ENCODE measurements around the gene CUX1.
"Not testable (repeated sequence)": the region's sequence is repeated elsewhere in the genome, so short reads cannot be mapped to it uniquely, and the experiment has no call there.

Gene CUX1

DNA sequence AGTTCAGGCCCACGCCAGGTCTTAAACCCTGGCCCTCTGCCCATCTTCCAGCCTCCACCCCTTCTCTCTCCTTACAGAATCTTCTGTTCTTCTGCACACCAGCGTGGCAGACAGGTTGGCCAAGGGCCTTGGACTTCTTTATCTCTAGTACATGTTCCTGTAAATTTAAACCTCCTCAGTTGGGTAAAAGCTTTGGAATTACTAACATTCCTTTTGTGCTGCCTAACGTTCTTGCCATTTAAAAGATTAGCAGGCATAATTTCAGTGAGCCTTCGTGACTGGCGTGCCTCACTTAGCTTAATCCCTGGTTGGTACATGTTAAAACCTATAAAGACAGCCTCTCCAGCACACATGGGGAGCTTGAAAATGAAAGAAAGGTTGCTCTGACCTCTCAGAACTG is 192.2 kb downstream of the CUX1 start:
- no peak for DNase-seq (ENCODE audit: low spot score)

DNA sequence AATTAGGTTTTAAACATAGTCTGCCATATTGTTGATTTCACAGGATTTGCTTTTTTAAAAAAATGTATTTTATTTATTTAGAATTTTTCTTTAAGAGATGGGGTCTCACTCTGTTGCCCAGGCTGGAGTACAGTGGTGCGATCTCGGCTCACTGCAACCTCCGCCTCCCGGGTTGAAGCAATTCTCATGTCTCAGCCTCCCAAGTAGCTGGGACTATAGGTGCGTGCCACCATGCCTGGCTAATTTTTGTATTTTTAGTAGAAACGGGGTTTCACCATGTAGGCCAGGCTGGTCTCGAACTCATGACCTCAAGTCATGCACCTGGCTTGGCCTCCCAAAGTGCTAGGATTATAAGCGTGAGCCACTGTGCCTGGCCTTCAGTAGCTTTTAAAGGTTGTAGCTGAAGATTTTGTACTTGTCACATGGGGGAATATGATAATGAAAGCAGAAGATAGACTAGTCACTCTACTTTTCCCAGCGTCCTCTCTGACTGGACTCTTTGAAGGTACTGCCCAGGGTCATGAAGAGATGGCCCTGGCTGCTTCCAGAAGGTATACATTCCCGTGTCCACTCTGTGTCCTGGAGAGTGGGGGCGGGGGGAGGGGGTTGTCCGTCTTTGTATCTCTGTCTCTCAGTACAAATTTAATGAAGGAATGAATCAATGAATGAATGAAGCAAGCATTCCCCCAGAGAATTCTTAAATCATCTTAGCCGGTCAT is 194.8 kb downstream of the CUX1 start:
- DNase-seq (ENCODE audit: low spot score) = not testable (repeated sequence)

GRCh38 chr7:102012941-102013461 is 195.6 kb downstream of the CUX1 start:
- DNase-seq (ENCODE audit: low spot score) = no peak

DNA sequence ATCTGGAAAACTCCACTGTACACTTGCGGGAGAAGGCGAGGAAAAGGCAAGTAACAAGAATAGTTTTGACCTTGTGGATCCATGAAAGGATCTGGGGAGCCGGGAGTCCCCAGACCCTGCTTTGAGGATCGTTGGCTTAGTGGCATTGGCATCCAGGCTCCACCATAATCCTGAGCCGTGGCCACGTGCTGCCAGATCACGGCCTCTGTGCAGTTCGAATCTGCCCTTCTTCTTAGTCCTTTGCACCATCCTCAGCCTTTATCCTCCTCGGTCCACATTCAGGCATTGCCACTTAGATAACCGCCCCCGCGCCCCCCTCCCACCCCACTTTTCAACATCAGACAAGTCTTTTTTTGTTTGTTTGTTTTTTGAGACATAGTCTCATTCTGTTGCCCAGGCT is 201.4 kb downstream of the CUX1 start:
- no peak for DNase-seq (ENCODE audit: low spot score)

- DNase-seq (ENCODE audit: low spot score) = no peak
These were observed 202.0 kb downstream of the CUX1 start for GRCh38 chr7:102019461-102019860.

GRCh38 chr7:102021841-102022618 is 204.6 kb downstream of the CUX1 start:
- no peak for DNase-seq (ENCODE audit: low spot score)

DNA sequence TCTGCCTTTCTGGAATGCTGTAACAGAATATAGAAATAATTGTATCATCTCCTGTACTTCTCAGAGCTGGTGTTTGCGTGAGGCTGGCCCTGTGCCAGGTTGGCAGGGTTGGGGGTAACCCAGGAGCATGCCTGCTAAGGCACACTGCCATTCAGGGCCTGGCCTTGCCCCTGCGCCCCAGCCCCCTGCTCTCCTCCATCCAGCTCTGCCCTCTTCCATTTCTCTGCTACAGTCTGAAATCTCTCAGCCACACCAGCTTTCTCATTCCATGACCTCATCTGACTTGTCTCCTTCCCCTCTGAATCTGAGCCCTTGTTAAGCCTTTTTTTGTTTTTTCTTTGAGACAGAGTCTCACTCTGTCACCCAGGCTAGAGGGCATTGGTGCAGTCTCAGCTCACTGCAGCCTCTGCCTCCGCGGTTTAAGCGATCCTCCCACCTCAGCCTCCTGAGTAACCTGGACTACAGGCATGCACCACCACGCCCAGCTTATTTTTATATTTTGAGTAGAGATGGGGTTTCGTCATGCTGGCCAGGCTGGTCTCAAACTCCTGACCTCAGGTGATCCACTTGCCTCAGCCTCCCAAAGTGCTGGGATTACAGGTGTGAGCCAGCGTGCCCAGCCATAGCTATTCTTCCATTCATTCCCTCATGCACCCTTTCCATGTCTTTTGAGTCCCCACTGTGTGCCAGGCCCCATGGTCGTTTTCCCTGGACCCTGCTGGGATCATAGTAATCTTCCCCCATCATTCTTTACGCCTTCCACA is 206.8 kb downstream of the CUX1 start:
- no peak for DNase-seq (ENCODE audit: low spot score)

GRCh38 chr7:102024769-102025391 is 207.5 kb downstream of the CUX1 start:
- no peak for DNase-seq (ENCODE audit: low spot score)

DNA sequence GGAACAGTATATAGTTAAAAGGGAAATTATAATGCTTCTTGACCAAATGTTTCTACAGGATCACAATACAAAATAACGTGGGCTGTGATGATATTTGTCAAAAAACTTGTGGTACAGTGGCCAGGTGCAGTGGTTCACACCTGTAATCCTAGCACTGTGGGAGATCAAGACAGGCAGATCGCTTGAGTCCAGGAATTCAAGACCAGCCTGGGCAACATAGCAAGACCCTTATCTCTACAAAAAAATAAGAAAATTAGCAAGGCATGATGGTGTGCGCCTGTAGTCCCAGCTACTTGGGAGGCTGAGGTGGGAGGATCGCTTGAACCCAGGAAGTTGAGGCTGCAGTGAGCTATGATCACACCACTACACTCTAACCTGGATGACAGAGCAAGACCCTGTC is 208.4 kb downstream of the CUX1 start:
- not testable (repeated sequence) for DNase-seq (ENCODE audit: low spot score)

GRCh38 chr7:102028206-102028826 is 210.9 kb downstream of the CUX1 start:
- no peak for DNase-seq (ENCODE audit: low spot score)

GRCh38 chr7:102029616-102030015 is 212.2 kb downstream of the CUX1 start:
- DNase-seq (ENCODE audit: low spot score) = no peak

- no peak for DNase-seq (ENCODE audit: low spot score)
These were observed 213.3 kb downstream of the CUX1 start for GRCh38 chr7:102030696-102031095.

GRCh38 chr7:102036958-102037357 is 219.5 kb downstream of the CUX1 start:
- DNase-seq (ENCODE audit: low spot score) = no peak

GRCh38 chr7:102039706-102040105 is 222.3 kb downstream of the CUX1 start:
- DNase-seq (ENCODE audit: low spot score) = no peak

DNA sequence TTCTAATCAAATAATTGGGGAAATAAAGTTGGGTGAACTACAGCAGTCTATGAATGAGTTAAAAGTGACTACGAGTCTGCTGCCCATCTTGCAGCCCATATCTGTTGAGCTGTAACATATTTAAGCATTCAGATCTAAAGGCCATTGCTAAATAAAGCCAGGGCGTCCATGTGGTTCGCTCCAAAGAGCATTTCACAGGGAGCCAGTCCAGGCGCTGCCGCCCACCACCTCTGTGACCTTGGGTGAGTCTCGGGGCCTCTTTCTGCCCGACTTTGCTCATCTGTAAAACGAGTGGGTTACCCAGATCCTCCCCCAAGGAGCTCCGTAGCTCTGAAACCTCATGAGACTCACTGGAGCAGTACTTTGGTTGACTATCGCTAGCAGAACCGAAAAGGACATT is 223.1 kb downstream of the CUX1 start:
- no peak for DNase-seq (ENCODE audit: low spot score)

- no peak for DNase-seq (ENCODE audit: low spot score)
These were observed 224.7 kb downstream of the CUX1 start for GRCh38 chr7:102042016-102042656.

DNA sequence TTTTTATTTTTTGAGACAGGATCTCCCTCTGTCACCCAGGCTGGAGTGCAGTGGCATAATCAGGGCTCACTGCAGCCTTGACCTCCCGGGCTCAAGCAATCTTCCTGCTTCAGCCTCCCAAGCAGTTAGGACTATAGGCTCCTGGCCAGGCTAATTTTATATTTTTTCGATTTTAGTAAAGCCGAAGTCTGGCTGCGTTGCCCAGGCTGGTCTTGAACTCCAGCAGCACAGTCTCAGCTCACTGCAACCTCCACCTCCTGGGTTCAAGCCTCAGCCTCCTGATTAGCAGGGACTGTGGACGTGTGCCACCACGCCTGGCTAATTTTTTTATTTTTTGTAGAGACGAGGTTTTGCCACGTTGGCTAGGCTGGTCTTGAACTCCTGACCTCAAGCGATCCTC is 225.4 kb downstream of the CUX1 start:
- not testable (repeated sequence) for DNase-seq (ENCODE audit: low spot score)

DNA sequence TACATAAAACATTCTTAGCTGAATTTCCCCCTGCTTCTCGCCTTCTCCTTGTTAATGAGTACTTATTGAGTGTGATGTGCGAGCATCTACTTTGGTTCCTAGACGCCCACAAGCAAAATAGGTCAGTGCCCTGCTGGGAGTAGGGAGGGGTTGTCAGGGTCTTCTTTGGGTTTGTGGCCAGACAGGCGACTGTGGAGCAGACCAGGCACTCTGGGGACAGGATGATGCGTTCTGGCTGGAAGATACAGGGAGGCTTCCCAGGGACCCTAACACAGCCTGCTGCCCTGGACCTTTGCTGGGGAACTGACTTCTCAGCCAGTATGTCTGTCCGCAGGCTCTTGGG is 227.2 kb downstream of the CUX1 start:
- no peak for DNase-seq (ENCODE audit: low spot score)

- peak; percentile 56 for DNase-seq (ENCODE audit: low spot score)
These were observed 227.7 kb downstream of the CUX1 start for GRCh38 chr7:102044984-102045673.

GRCh38 chr7:102045681-102046372 is 228.4 kb downstream of the CUX1 start:
- no peak for DNase-seq (ENCODE audit: low spot score)

Data from putamen (tissue), 1 donor.